Adipocyte (in vitro differentiated cells): ENCODE measurements around the gene BCL7C.

Experiments used
- DNase-seq: peaks from one replicate; pipeline ENCODE4 v3.0.0-alpha.2; 2015; ENCODE audit warnings: low read depth
- H3K27me3 ChIP-seq: replicated peaks from 2 replicates; pipeline ENCODE4 v1.7.0; 2013; ENCODE audit warnings: mild to moderate bottlenecking, low read length, moderate library complexity; ENCODE audit not compliant: control insufficient read depth, insufficient read depth
- H3K36me3 ChIP-seq: 2 replicates; pipeline ENCODE4 v1.7.0; 2013; ENCODE audit warnings: low read length, mild to moderate bottlenecking, moderate library complexity; ENCODE audit not compliant: control insufficient read depth, insufficient read depth, severe bottlenecking
- H3K4me1 ChIP-seq: 2 replicates; pipeline ENCODE4 v1.7.0; 2013; ENCODE audit warnings: mild to moderate bottlenecking, low read length, moderate library complexity; ENCODE audit not compliant: control insufficient read depth, insufficient read depth
- H3K4me3 ChIP-seq: 2 replicates; pipeline ENCODE4 v1.7.0; 2013; ENCODE audit warnings: mild to moderate bottlenecking, low read length, moderate library complexity
- H3K9ac ChIP-seq: 2 replicates; pipeline ENCODE4 v1.7.0; 2013; ENCODE audit warnings: mild to moderate bottlenecking, low read length, moderate library complexity
- H3K9me3 ChIP-seq: 2 replicates; pipeline ENCODE4 v1.7.0; 2013; ENCODE audit warnings: mild to moderate bottlenecking, low read length, moderate library complexity; ENCODE audit not compliant: control insufficient read depth

Gene BCL7C

DNA sequence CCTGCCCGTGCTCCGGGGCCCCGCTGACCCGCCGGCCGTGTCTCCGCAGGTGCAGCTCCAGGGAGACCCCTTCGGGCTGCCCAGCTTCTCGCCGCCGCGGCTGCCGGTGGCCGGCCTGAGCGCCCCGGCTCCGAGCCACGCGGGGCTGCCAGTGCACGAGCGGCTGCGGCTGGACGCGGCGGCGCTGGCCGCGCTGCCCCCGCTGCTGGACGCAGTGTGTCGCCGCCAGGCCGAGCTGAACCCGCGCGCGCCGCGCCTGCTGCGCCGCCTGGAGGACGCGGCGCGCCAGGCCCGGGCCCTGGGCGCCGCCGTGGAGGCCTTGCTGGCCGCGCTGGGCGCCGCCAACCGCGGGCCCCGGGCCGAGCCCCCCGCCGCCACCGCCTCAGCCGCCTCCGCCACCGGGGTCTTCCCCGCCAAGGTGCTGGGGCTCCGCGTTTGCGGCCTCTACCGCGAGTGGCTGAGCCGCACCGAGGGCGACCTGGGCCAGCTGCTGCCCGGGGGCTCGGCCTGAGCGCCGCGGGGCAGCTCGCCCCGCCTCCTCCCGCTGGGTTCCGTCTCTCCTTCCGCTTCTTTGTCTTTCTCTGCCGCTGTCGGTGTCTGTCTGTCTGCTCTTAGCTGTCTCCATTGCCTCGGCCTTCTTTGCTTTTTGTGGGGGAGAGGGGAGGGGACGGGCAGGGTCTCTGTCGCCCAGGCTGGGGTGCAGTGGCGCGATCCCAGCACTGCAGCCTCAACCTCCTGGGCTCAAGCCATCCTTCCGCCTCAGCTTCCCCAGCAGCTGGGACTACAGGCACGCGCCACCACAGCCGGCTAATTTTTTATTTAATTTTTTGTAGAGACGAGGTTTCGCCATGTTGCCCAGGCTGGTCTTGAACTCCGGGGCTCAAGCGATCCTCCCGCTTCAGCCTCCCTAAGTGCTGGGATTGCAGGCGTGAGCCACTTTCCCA is 8.4 kb upstream of the BCL7C start:
- DNase-seq = peak; percentile 90

DNA sequence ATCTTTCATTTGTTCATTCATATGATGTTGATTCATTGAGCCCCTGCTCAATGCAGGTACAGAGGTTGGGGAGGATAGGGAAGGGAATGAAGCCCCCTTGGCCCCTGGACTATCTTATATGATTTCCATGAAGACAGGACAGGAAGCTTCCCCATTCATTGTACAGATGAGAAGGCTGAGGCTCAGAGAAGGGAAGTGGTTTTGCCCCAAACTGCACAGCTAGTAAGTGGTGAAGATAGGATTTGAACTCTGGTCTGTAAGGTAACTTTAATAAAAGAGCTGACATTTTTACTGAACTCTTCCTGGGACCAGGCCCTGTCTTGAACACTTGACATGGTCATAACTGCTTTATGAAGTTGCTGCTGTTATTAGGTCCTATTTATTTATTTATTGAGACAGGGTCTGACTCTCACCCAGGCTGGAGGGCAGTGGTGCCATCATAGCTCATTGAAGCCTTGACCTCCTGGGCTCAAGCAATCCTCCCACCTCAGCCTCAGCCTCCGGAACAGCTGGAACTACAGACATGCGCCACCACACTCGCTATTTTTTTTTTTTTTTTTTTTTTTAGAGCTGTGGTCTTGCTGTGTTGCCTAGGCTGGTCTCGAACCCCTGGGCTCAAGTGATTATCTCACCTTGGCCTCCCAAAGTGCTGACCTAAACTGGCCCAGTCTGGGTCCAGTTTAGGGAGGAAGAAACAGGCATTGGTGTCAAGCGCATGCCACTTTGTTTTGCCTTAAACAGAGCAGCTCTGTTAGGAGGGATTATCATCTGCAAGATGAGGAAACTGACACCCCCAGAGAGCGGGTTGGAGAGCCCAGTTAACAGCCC is 7.5 kb upstream of the BCL7C start:
- Histone ChIP-seq H3K4me3 (peak overlapping the region; percentile 78), H3K9ac (peak overlapping the region; percentile 91), H3K4me1 (peaks cover 7% of the 10 kb centered on the region), H3K36me3 (no peaks in the 10 kb centered on the region), H3K9me3 (no peaks in the 10 kb centered on the region), H3K27me3 (no peaks in the 10 kb centered on the region)
- no peak for DNase-seq

More for the DNA sequence above, 8.4 kb upstream of the BCL7C start:
- peaks cover 4% of the 10 kb centered on the region for H3K4me1 ChIP-seq
- peak overlapping the region; percentile 91 for H3K9ac ChIP-seq
- no peaks in the 10 kb centered on the region for H3K36me3 ChIP-seq
- H3K4me3 ChIP-seq = peak overlapping the region; percentile 78
- H3K9me3 ChIP-seq = no peaks in the 10 kb centered on the region
- H3K27me3 ChIP-seq = no peaks in the 10 kb centered on the region

DNA sequence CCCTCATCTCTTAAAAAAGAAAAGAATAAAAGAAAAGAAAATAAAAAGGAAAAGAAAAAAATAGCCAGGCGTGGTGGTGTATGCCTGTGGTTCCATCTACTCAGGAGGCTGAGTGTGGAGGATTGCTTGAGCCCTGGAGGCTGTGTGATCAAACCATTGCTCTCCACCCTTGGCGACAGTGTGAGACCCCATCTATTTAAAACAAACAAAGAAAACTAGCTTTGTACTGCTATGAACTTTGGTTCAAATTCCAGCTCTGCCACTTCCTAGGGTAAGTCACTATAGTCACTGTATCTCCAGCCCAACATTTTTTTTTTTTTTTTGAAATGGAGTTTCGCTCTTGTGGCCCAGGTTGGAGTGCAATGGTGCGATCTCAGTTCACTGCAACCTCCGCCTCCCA is 6.7 kb upstream of the BCL7C start:
- no peak for DNase-seq
- Histone ChIP-seq H3K9me3 (no peaks in the 10 kb centered on the region), H3K27me3 (no peaks in the 10 kb centered on the region), H3K4me3 (no peak overlapping the region), H3K36me3 (no peaks in the 10 kb centered on the region), H3K9ac (no peak overlapping the region), H3K4me1 (peaks cover 13% of the 10 kb centered on the region)

DNA sequence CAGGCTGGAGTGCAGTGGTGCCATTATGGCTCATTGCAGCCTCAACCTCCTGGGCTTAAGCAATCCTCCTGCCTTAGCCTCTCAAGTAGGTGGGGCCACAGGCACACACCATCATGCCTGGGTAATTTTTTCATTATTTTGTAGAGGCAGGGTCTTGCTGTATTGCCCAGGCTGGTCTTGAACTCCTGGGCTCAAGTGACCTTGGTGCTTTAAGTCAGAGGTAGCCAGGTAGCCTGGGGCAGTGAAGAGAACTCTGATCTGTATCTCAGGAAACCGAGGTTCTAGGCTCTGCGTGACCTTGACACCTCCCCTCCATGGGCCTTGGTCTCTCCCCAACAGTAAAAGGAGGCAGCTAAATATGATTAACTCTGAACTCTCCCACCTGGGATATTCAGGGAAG is 5.9 kb upstream of the BCL7C start:
- H3K4me1 ChIP-seq = peaks cover 21% of the 10 kb centered on the region

DNA sequence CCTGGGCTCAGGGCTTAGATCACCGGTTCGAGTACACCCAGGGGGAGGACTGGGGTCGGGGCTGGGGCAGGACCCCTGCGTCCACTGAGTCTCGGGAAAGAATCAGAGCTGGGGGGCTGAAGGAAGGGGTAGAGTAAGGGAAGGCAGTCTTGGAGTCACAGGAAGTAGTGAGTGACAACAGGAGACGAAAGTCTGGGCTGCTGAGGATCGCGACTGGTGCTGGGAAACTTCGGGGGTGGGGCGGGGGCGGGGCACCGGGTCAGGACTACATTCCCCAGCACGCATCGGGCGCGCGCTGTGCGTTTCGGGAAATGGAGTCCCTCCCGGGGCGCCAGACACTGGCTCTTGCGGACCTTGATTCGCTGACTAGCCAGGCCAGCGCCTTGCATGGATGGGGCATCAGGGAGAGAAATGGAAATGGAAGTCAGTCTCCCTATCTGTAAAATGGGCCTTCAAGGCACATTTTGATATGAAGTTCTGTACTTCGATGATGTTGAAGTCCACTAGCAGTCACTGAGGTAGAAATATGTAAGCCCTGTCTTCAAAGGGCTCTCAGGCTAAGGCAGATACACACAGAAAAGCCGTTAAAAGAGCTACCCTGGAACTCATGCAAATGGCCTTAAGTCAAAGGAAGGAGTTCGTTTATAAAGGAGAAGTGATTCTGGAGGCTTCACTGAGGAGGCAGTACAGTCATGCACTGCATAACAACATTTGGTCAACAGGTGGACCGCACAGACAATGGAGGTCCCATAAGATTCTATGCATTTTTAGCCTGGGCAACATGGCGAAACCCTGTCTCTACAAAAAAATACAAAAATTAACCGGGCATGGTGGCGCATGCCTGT is 3.2 kb upstream of the BCL7C start:
- Histone ChIP-seq H3K27me3 (no peaks in the 10 kb centered on the region), H3K9me3 (no peaks in the 10 kb centered on the region), H3K36me3 (no peaks in the 10 kb centered on the region), H3K4me1 (peaks cover 35% of the 10 kb centered on the region), H3K4me3 (peak overlapping the region; percentile 83), H3K9ac (peak overlapping the region; percentile 94)
- DNase-seq = peak; percentile 97

More for the DNA sequence above, 5.9 kb upstream of the BCL7C start:
- Histone ChIP-seq H3K36me3 (no peaks in the 10 kb centered on the region), H3K4me3 (no peak overlapping the region), H3K27me3 (no peaks in the 10 kb centered on the region), H3K9me3 (no peaks in the 10 kb centered on the region), H3K9ac (no peak overlapping the region)
- no peak for DNase-seq

GRCh38 chr16:30896261-30896888 is 2.5 kb upstream of the BCL7C start, which contains the start of gene CTF1:
Gene CTF1 (plus strand): TSS chr16:30896614. CDS start chr16:30896644, 30 bp downstream.
- peak; percentile 94 for DNase-seq
- H3K4me1 ChIP-seq = peaks cover 35% of the 10 kb centered on the region
- H3K9me3 ChIP-seq = no peaks in the 10 kb centered on the region
- no peaks in the 10 kb centered on the region for H3K36me3 ChIP-seq
- H3K27me3 ChIP-seq = no peaks in the 10 kb centered on the region
- peak within 1 kb of the TSS; percentile 83 for H3K4me3 ChIP-seq
- peak within 1 kb of the TSS; percentile 94 for H3K9ac ChIP-seq

GRCh38 chr16:30895627-30896260 is 1.9 kb upstream of the BCL7C start:
- peak overlapping the region; percentile 83 for H3K4me3 ChIP-seq

DNA sequence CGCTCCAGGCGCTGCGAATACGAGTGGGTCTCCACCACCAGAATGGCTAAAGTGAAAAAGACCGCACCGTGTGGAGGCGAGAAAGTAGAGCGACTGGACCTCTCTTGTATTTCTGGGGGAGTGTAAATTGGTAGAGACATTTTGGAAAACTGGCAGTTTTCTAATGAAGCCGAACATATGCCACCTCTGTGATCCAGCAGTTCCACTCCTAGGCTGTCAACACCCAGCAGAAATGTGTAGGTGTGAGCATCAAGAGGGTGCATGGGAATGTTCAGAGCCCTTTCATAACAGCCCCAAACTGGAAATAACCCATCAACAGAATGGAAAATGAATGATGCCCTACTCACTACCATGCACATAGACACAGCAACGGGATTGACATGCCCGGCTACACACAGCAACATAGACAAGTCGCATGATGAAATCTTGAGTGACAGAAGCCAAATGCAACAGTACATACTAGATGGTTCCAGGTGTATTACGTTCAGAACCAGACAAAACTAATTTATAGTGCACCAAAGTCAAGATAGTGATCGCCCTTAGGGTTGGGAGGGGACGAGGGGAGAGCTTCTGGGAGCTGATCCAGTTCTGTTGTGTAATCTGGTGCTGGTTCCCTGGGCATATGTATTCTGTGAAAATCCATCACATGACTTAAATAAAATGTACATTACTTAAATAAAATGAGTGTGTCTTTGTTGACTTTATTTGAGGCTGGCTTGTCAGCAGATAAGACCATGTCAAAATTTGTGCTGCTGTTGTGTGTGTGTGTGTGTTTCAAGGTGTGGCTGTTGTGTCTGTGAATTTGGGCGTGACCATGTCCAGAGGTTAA is 877 bp upstream of the BCL7C start:
- no peaks in the 10 kb centered on the region for H3K27me3 ChIP-seq
- peak overlapping the region; percentile 76 for H3K9ac ChIP-seq
- H3K9me3 ChIP-seq = no peaks in the 10 kb centered on the region
- peak; percentile 74 for DNase-seq
- H3K4me1 ChIP-seq = peaks cover 32% of the 10 kb centered on the region
- H3K36me3 ChIP-seq = no peaks in the 10 kb centered on the region
- peak overlapping the region; percentile 82 for H3K4me3 ChIP-seq

More at GRCh38 chr16:30895627-30896260, 1.9 kb upstream of the BCL7C start:
- no peak for DNase-seq
- Histone ChIP-seq H3K9ac (peak overlapping the region; percentile 94), H3K9me3 (no peaks in the 10 kb centered on the region), H3K36me3 (no peaks in the 10 kb centered on the region), H3K4me1 (peaks cover 32% of the 10 kb centered on the region), H3K27me3 (no peaks in the 10 kb centered on the region)

DNA sequence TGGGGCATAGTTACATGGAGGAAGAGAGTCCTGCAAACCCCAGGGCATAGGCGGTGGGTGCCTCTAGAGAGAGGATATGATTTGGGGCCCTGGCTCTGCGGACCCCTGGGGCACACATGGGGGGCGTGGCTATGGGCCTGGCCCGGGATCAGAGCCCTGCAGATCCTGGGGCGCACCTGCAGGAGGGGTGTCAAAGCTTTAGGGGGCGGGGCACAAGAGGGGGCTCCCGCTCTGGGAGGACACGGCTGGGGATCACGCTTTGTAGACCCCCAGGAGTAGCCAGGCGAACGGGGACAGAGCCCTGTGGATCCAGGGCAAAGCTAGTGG is 497 bp downstream of the BCL7C start:
- peak overlapping the region; percentile 85 for H3K4me3 ChIP-seq
- H3K9me3 ChIP-seq = no peaks in the 10 kb centered on the region
- peaks cover 32% of the 10 kb centered on the region for H3K4me1 ChIP-seq
- H3K27me3 ChIP-seq = no peaks in the 10 kb centered on the region
- H3K9ac ChIP-seq = peak overlapping the region; percentile 96
- H3K36me3 ChIP-seq = peaks cover 5% of the 10 kb centered on the region
- DNase-seq = no peak
